ENCODE measurements around the gene PPP2R2D.

PPP2R2D gene

DNA sequence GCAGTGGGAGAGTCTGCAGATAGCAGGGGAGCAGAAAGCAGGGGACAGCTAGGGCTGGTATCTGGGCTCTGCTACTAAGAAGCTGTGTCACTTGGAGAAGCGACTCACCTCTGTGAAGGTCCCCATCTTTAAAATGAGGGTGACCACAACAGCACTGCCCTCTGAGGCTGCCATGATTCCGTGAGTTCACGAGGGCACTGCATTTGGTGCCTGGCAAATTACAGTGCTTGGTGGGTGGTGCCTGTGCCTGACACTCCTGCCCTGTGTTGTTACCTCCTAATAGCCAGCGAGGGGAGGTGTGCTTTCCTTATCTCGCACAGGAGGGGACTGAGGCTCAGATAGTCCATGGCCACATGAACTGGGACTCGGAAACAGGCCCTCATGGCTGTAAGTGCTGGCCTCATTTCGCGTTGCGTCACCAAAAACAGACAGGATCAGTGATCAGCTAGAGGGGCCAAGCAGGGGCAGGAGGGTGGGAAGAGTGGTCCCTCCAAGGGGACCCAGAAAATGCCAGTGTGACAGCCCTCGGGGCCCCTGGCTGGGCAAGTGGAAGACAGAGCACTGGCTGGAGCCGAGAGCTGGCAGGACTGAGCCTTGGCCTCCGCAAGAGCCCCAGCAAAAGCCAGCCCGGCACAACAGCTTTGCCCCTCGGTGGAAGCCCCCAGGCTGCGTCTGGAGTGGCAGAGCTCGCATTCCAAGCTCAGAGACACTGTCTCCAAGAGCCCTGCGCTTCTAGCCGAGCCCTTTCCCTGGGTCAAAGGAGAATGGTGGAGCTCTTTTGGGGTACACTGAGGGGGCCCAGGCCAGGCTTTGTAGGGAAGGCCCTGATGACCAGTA lies 98.3 kb downstream of the PPP2R2D start:
- no peak for DNase-seq (ENCODE audit: low read depth)

DNA sequence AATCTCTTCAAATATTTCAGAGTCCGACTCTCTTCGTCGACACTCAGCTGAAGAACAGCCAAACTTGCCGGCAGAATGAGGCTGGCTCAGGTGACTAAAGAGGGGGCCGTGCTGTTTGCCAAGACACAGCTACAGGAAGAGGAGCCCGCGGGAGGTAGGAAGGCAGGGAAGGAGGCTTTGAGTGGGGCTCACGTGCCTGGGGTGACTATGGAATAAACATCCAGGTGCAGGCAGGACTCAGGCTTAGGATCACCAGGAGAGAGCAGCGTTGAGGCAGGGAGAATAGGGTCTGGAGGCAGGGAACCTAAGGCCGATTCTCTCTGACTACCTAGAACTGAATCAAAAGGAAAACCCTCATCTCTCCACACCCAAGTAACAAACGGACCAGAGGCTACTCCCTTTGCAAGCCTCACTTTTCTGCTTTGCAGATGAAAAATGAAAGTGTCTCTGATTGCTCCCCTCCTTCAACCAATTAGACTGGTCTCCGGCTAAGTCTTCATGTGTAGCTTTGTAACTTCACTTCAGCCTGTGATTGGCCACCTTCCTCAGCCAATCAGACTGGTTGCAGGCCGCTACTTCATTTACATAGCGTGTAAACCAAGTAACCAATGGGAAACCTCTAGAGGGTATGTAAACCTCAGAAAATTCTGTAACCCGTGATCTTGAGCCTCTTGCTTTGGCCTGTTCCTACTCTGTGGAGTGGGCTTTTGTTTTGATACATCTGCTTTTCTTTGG lies 100.6 kb downstream of the PPP2R2D start:
- DNase-seq (ENCODE audit: low read depth): peak; percentile 58

DNA sequence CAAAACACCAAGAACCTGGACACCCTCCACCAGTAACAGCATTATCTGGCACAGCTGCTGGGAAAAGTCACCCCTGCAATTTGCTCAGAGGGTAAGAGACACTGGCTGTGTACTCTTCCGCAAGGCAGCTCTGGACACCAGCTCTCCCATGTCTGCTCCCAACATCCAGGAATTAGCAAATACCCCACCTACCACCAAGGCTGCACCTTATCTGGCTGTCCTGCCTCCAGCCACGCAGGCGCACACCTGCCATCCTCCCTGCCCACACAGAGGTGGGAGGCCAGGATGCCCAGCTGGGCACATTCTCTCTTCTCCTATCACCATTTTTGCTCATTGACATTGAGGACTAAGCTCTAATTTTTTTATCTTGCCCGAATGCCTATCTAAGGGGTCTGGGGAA lies 101.2 kb downstream of the PPP2R2D start:
- DNase-seq (ENCODE audit: low read depth): no peak

DNA sequence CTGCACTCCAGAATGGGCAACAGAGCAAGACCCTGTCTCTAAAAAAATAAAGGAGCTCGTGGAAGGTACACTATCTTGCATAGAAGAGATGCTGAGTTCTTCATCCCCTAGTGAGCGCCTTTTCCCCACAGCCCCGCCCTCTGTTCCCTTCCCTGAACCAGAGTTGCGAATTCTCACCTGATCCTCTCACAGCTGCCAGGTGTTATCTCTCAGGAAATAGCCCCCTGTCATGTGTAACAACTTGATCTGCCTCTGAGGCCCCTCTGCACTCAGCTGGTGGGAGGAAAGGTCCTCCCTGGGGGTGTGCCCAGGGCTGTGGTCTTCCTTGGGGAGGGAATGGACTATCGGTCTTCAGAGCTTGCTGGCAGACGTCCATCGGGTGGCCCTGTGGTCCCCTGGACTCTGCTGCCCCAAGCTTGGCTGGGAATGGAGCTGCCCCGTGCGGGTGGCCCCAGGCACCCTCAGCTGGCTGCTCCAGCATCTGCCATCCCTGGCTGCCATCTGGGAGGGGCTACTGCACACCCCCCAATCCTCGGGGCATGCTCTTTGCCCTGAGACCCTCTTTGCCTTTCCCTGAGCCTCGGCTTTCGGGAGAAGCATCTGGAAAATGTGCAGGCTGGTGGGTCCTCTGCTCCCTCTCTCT lies 102.6 kb downstream of the PPP2R2D start:
- DNase-seq (ENCODE audit: low read depth): no peak

DNA sequence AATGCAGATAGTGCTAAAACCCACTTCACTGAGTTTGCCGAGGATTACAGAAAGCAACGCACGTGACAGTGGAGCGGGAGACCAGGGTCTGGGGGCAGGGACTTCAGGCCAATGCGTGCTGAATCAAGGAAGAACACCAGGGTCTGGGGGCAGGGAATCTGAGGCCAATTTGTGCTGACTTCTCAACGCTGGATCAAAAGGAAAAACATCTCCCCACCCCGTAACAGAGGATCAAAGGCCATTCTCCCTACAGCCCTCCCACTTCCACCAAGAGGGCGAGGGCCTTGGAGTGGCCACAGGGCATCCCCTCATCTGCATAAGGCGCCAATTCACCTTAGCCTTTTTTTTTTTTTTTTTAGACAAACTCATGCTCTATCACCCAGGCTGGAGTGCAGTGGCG lies 103.2 kb downstream of the PPP2R2D start:
- no peak for DNase-seq (ENCODE audit: low read depth)

DNA sequence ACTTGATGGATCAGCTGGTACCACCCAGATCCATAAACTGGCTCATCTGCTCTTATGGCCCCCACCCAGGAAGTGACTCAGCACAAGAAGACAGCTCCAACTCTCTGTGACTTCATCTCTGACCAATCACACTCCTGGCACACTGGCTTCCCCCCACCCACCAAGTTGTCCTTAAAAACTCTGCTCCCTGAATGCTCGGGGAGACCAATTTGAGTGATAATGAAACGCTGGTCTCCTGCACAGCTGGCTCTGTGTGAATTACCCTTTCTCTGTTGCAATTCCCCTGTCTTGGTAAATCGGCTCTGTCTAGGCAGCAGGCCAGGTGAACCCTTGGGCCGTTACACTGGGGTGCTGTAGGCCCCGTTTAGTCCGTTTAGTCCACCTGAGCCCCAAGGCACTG lies 104.3 kb downstream of the PPP2R2D start:
- no peak for DNase-seq (ENCODE audit: low read depth)

DNA sequence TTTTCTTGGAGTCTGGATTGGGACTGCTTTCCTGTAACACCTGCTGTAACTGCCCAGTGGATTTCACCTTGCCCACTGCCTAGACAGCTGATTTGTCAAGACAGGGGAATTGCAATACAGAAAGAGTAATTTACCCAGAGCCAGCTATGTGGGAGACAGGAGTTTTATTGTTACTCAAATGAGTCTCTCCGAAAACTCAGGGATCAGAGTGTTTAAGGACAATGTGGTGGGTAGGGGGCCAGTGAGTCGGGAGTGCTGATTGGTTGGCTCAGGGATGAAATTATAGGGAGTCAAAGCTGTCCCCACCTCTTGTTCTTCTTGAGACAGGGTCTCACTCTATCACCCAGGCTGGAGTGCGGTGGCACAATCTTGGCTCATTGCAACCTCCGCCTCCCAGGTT lies 106.2 kb downstream of the PPP2R2D start:
- DNase-seq (ENCODE audit: low read depth): no peak

DNA sequence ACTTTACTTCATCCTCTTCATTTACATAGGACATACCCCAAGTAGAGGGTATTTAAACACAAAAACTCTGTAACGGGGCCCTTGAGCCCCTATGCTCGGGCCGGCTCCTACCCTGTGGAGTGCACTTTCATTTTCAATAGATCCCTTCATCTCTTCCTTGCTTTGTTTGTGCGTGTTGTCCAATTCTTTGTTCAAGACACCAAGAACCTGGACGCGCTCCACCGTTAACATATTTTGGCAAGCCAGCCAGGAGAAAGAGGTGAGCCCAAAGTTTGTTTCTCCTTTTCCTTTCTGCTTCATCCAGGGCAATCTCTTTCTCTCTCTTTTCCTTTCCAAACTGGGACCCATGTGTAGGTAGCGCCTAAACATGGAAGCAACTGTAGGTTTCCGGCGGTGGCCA lies 106.9 kb downstream of the PPP2R2D start:
- no peak for DNase-seq (ENCODE audit: low read depth)
